Measurements from ENCODE around the gene BNC2. TPM values are rescaled to one million over a fixed set of nuclear protein-coding genes. Genes with fewer than 3 reads are reported as not detected.

BNC2 gene
- total RNA-seq, 2 experiments from 2014 or later: not detected

- Mint-ChIP-seq H3K9me3 (ENCODE audit: low read depth) (peaks cover 2% of the 10 kb centered on the region), H3K4me1 (no peaks in the 10 kb centered on the region), H3K27me3 (no peaks in the 10 kb centered on the region), H3K27ac (no peak overlapping the region), H3K4me3 (no peak overlapping the region), H3K36me3 (ENCODE audit: low read depth) (no peaks in the 10 kb centered on the region)
- intact Hi-C loops (cut with DNase I, micrococcal nuclease): no loop called here
- ATAC-seq (no peak), DNase-seq (no peak)
- ChIA-PET POLR2A (no interaction called here), CTCF (no interaction called here)
Observed at GRCh38 chr9:16367605-16368231, 502.8 kb downstream of the BNC2 start.

- Mint-ChIP-seq H3K27me3 (no peaks in the 10 kb centered on the region), H3K9me3 (ENCODE audit: low read depth) (no peaks in the 10 kb centered on the region), H3K27ac (no peak overlapping the region), H3K36me3 (ENCODE audit: low read depth) (no peaks in the 10 kb centered on the region), H3K4me3 (no peak overlapping the region), H3K4me1 (no peaks in the 10 kb centered on the region)
- intact Hi-C loops (cut with DNase I, micrococcal nuclease): no loop called here
- DNase-seq: no peak
- POLR2A ChIA-PET: no interaction called here
- no peak for ATAC-seq
- CTCF ChIA-PET: interaction anchor here (1.0 kb wide), 1 partner anchor 28 kb away, joined by 3 read pairs; no protein-coding TSS in a partner anchor
Observed at GRCh38 chr9:16364347-16364746, 506.1 kb downstream of the BNC2 start.

- H3K9me3 Mint-ChIP-seq (ENCODE audit: low read depth): no peaks in the 10 kb centered on the region
- H3K36me3 Mint-ChIP-seq (ENCODE audit: low read depth): no peaks in the 10 kb centered on the region
- no peak overlapping the region for H3K4me3 Mint-ChIP-seq
- CTCF ChIA-PET: interaction anchor here (1.0 kb wide), 1 partner anchor 29 kb away, joined by 3 read pairs; no protein-coding TSS in a partner anchor
- intact Hi-C loops (cut with DNase I, micrococcal nuclease): no loop called here
- no peaks in the 10 kb centered on the region for H3K27me3 Mint-ChIP-seq
- DNase-seq (no peak), ATAC-seq (no peak)
- no peak overlapping the region for H3K27ac Mint-ChIP-seq
- POLR2A ChIA-PET: no interaction called here
- no peaks in the 10 kb centered on the region for H3K4me1 Mint-ChIP-seq
Observed at GRCh38 chr9:16363916-16364315, 506.6 kb downstream of the BNC2 start.

GRCh38 chr9:16363073-16363781, 507.2 kb downstream of the BNC2 start:
- H3K36me3 Mint-ChIP-seq (ENCODE audit: low read depth): no peaks in the 10 kb centered on the region
- ChIA-PET POLR2A (no interaction called here), CTCF (no interaction called here)
- H3K27me3 Mint-ChIP-seq: no peaks in the 10 kb centered on the region
- H3K4me1 Mint-ChIP-seq: no peaks in the 10 kb centered on the region
- no peak overlapping the region for H3K27ac Mint-ChIP-seq
- intact Hi-C loops (cut with DNase I, micrococcal nuclease): no loop called here
- no peaks in the 10 kb centered on the region for H3K9me3 Mint-ChIP-seq (ENCODE audit: low read depth)
- H3K4me3 Mint-ChIP-seq: no peak overlapping the region
- DNase-seq: no peak
- no peak for ATAC-seq

GRCh38 chr9:16361939-16362338, 508.5 kb downstream of the BNC2 start:
- no peaks in the 10 kb centered on the region for H3K27me3 Mint-ChIP-seq
- no peaks in the 10 kb centered on the region for H3K4me1 Mint-ChIP-seq
- H3K27ac Mint-ChIP-seq: no peak overlapping the region
- no peak for DNase-seq
- CTCF ChIA-PET: no interaction called here
- H3K9me3 Mint-ChIP-seq (ENCODE audit: low read depth): no peaks in the 10 kb centered on the region
- POLR2A ChIA-PET: no interaction called here
- no peak overlapping the region for H3K4me3 Mint-ChIP-seq
- ATAC-seq: no peak
- intact Hi-C loops (cut with DNase I, micrococcal nuclease): no loop called here
- H3K36me3 Mint-ChIP-seq (ENCODE audit: low read depth): no peaks in the 10 kb centered on the region

- Mint-ChIP-seq H3K36me3 (ENCODE audit: low read depth) (no peaks in the 10 kb centered on the region), H3K27ac (no peak overlapping the region), H3K4me3 (no peak overlapping the region), H3K27me3 (no peaks in the 10 kb centered on the region), H3K9me3 (ENCODE audit: low read depth) (no peaks in the 10 kb centered on the region), H3K4me1 (no peaks in the 10 kb centered on the region)
- intact Hi-C loops (cut with DNase I, micrococcal nuclease): no loop called here
- ChIA-PET POLR2A (no interaction called here), CTCF (no interaction called here)
- no peak for ATAC-seq
- DNase-seq: no peak
Observed at GRCh38 chr9:16361118-16361517, 509.4 kb downstream of the BNC2 start.

GRCh38 chr9:16360247-16360646, 510.2 kb downstream of the BNC2 start:
- DNase-seq: no peak
- Mint-ChIP-seq H3K27ac (no peak overlapping the region), H3K4me1 (no peaks in the 10 kb centered on the region), H3K36me3 (ENCODE audit: low read depth) (no peaks in the 10 kb centered on the region), H3K27me3 (no peaks in the 10 kb centered on the region), H3K9me3 (ENCODE audit: low read depth) (no peaks in the 10 kb centered on the region), H3K4me3 (no peak overlapping the region)
- intact Hi-C loops (cut with DNase I, micrococcal nuclease): no loop called here
- ChIA-PET CTCF (interaction anchor here (0.6 kb wide), 1 partner anchor 912 kb away, joined by 3 read pairs; no protein-coding TSS in a partner anchor), POLR2A (no interaction called here)
- ATAC-seq: no peak
